Psoas muscle (tissue), 8 donors: Measurements from ENCODE around the gene RAB11FIP4. TPM values are rescaled to one million over a fixed set of nuclear protein-coding genes. Genes with fewer than 3 reads are reported as not detected.

Experiments
- ATAC-seq, 4 donors: fragments of 200-7000 bp; cut with Tn5 transposase; one replicate each; pipeline ENCODE4 v1.9.1; 2020; ENCODE audit warnings: moderate library complexity in 3 of 4, mild to moderate bottlenecking in 2 of 4
- DNase-seq, 2 donors: peaks; one replicate each; pipeline ENCODE4 v3.0.0-alpha.2; 2020
- H3K27ac ChIP-seq: fragments of 200-600 bp; one replicate; pipeline ENCODE4 v1.8.0; 2022
- H3K27me3 ChIP-seq, 3 donors: fragments of 200-600 bp in 1 of 3; one replicate each; pipeline versions ENCODE4 v1.6.1 to v1.8.0; 2013 to 2022; ENCODE audit warnings: low read length in 2 of 3, mild to moderate bottlenecking in 2 of 3, moderate library complexity in 1 of 3; ENCODE audit not compliant: insufficient read depth in 3 of 3
- H3K36me3 ChIP-seq, 2 donors: fragments of 200-600 bp in 1 of 2; one replicate each; pipeline versions ENCODE4 v1.6.1 to v1.8.0; 2013 to 2022; ENCODE audit warnings: low read depth in 1 of 2, mild to moderate bottlenecking in 1 of 2, moderate library complexity in 1 of 2; ENCODE audit not compliant: insufficient read depth in 1 of 2
- H3K4me1 ChIP-seq: fragments of 200-600 bp; one replicate; pipeline ENCODE4 v1.8.0; 2022
- H3K4me3 ChIP-seq: fragments of 200-600 bp; one replicate; pipeline ENCODE4 v1.8.0; 2022; ENCODE audit warnings: mild to moderate bottlenecking
- H3K9me3 ChIP-seq: fragments of 200-600 bp; one replicate; pipeline ENCODE4 v1.8.0; 2022
- WGBS, 3 donors: extraction: QIAGEN DNeasy Blood & Tissue Kit; methylation state at CpG; one replicate each; pipeline versions ENCODE4 v1.1.6 to v1.1.7; 2013; 5-methylcytosine and 5-hydroxymethylcytosine counted together
- intact Hi-C, 2 donors: fragments of 100-400 bp; cut with DNase I; formaldehyde crosslinking; loops; one replicate each; pipeline versions ENCODE4 v1.11.0 to v1.14.2; 2022
- polyA plus RNA-seq, 3 donors: library from polyadenylated mRNA; stranded (reverse); fragments of 200-250 nt; gene quantifications; one replicate each; pipeline ENCODE4 v1.2.3, GENCODE V29; 2013
- total RNA-seq, 4 donors: library from RNA; stranded (reverse); fragmentation: NEBNext Ultra II Directional in 2 of 4; extraction: Animal tissue kit (Norgen Biotek cat#: 25700) in 2 of 4; gene quantifications; one replicate each; pipeline versions ENCODE4 v1.2.1 to v1.2.4, GENCODE V29; 2021 to 2023
- TF ChIP-seq, protein P1 (sequence below): fragments of 200-600 bp; IDR thresholded peaks from one replicate; pipeline ENCODE4 v1.8.0; 2022; ENCODE audit warnings: antibody characterized with exemption
- donor health status: healthy with polysubstance abuse.
- donor health status: DM: no; HTN: no; CAD: no; lungs with moderate emphysema.
- donor health status: Bipolar disorder and iron deficiency.
- donor health status: healthy.
- donor health status: DM: yes; HTN: yes; CAD: no.
- donor health status: DM: no; HTN: no; CAD: no.
- donor health status: DM: no; HTN: no; CAD: no.
- donor health status: DM: yes; HTN: yes; CAD: no.

The RAB11FIP4 gene
- total and polyA plus RNA-seq, 7 donors, result 0.04 to 1.8 (median 0.41) TPM

DNA sequence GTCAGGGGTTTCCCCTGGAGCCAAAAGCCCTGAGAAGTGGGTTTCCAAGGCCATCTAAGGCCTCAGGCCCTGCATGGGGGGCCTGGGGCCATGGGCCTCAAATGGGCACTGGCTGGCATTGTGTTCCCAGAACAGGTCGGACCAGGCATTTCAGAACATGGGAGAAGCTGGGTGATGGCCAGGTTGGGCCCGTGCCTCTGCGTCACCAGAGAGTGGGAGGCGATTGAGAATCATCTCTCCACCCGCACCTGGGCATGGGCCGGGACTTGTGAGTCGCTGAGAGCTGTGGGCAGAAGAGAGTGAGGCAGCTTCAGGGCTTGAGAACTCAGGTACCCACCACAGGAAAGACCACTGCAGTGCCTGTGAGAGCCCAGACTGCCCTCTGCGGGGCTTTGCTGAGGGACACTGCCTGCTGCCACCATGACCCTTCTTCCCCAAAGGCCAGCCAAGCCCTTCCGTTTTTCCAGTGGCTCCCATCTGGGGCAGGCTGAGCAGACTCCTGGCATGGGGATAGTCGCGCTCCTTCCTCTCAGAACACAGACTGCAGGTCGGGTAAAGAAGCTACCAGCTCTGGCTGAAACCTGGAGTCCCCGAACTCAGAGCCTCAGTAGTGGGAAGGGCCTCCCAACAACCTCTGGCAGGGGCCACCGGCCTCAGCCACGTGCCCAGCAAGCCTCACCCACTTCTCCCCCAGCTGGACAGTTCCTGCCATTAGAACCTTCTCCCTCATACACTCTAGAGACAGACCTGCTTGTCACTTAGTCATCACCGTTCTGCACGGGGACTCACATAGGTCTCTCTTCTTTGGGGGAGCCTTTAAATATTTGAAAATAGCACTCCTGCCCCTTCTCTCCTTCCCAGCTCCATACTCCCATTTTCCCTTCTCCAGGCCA lies 1.6 kb downstream of the RAB11FIP4 start:
- H3K4me3 ChIP-seq, result no peak overlapping the region
- H3K9me3 ChIP-seq, result no peaks in the 10 kb centered on the region
- H3K4me1 ChIP-seq, result no peaks in the 10 kb centered on the region
- intact Hi-C loops, result no loop called here
- no peak for DNase-seq
- no peak overlapping the region for H3K27ac ChIP-seq
- TF ChIP-seq, protein P1, sequence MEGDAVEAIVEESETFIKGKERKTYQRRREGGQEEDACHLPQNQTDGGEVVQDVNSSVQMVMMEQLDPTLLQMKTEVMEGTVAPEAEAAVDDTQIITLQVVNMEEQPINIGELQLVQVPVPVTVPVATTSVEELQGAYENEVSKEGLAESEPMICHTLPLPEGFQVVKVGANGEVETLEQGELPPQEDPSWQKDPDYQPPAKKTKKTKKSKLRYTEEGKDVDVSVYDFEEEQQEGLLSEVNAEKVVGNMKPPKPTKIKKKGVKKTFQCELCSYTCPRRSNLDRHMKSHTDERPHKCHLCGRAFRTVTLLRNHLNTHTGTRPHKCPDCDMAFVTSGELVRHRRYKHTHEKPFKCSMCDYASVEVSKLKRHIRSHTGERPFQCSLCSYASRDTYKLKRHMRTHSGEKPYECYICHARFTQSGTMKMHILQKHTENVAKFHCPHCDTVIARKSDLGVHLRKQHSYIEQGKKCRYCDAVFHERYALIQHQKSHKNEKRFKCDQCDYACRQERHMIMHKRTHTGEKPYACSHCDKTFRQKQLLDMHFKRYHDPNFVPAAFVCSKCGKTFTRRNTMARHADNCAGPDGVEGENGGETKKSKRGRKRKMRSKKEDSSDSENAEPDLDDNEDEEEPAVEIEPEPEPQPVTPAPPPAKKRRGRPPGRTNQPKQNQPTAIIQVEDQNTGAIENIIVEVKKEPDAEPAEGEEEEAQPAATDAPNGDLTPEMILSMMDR, result no peak
- WGBS, 3 donors, result 76 to 80% (median 77%) methylated on average over 16 to 17 of the region's 17 CpGs
- peaks cover 0 to 73% (median 17%) of the 10 kb centered on the region in 3 donors for H3K27me3 ChIP-seq
- H3K36me3 ChIP-seq, result no peaks in the 10 kb centered on the region
- ATAC-seq, result no peak

GRCh38 chr17:31393749-31394146 lies 2.3 kb downstream of the RAB11FIP4 start:
- TF ChIP-seq, protein P1, result no peak
- Histone ChIP-seq H3K9me3 (no peaks in the 10 kb centered on the region), H3K4me3 (no peak overlapping the region), H3K4me1 (no peaks in the 10 kb centered on the region), H3K36me3 (no peaks in the 10 kb centered on the region), H3K27ac (no peak overlapping the region), H3K27me3 (peaks cover 0 to 75% (median 16%) of the 10 kb centered on the region in 3 donors)
- ATAC-seq (no peak), DNase-seq (no peak)
- intact Hi-C loops, result no loop called here
- 83 to 90% (median 85%) methylated on average over 7 of the region's 7 CpGs for WGBS, 3 donors

DNA sequence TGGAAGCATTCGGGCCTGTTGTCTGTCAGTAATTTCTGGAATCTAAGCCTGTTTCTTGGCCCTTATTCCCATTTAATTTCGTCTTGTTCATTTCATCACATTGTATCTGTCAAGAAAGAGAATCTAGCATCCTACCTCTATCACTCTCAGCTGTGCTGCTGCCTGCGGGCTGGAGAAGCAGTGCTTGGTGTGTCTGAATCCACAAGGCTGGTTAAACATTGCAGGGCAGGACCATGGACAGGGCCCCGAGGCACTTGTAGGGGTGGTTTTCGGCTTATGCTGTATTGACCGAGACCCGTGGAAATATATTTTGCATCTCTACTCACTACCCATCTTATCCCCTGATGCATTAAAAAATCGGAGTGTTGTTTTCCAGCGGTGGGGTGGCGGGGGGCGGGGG lies 3.1 kb downstream of the RAB11FIP4 start:
- H3K9me3 ChIP-seq, result no peaks in the 10 kb centered on the region
- DNase-seq (peak in 1 of 2 donors; percentile 45), ATAC-seq (peak in 1 of 4 donors; percentile 39)
- intact Hi-C loops, result no loop called here
- TF ChIP-seq, protein P1, result no peak
- H3K27ac ChIP-seq, result no peak overlapping the region
- WGBS, 3 donors, result 14 to 16% (median 16%) methylated on average over 10 to 11 of the region's 11 CpGs
- peaks cover 0 to 67% (median 14%) of the 10 kb centered on the region in 3 donors for H3K27me3 ChIP-seq
- no peaks in the 10 kb centered on the region for H3K4me1 ChIP-seq
- no peaks in the 10 kb centered on the region for H3K36me3 ChIP-seq
- no peak overlapping the region for H3K4me3 ChIP-seq

DNA sequence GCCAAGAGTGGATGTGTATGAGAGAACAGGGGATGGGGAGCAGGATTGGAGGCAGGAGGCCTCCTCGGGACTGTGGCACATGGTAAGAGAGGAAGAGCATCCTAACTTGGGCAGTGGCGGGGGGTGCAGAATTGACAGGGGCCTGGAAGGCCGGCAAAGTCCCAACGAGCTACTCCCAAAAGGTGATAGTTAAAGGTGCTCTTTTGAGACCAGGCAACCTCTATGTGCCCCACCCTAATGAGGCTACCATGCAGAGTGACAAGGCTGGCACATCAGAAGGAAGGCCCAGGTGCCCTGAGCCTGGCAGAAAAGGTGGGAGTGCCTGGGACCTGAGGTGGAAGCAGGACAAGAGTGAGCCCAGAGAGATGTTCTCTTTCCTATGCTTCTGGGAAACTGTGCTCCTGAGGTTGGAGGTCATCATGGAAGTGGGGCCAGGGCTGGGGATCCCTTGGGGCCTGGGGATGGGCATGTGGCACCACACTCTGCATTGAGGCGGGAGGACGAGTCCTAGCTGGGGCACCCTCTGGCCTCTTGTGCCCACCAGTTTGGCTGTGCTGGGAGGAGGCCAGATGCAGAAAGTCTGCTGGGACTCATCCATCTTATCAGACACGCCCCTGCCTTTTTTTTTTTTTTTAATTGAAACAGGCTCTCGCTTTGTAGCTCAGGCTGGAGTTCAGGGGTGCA lies 5.9 kb downstream of the RAB11FIP4 start:
- DNase-seq, result no peak
- H3K27me3 ChIP-seq, result peaks cover 0 to 43% (median 2%) of the 10 kb centered on the region in 3 donors
- H3K36me3 ChIP-seq, result no peaks in the 10 kb centered on the region
- WGBS, 3 donors, result 70 to 74% (median 71%) methylated on average over 6 to 8 of the region's 8 CpGs
- no peak for ATAC-seq
- no peak overlapping the region for H3K4me3 ChIP-seq
- H3K9me3 ChIP-seq, result no peaks in the 10 kb centered on the region
- no peak overlapping the region for H3K27ac ChIP-seq
- intact Hi-C loops, result no loop called here
- TF ChIP-seq, protein P1, result no peak
- no peaks in the 10 kb centered on the region for H3K4me1 ChIP-seq
